Left cardiac atrium (tissue), 4 donors: ENCODE data around the gene CCDC88B. TPM values are rescaled to one million over a fixed set of nuclear protein-coding genes. Genes with fewer than 3 reads are reported as not detected.

Experiments used
- ATAC-seq, 2 donors: fragments of 200-7000 bp; cut with Tn5 transposase; one replicate each; pipeline ENCODE4 v1.9.1; 2020; ENCODE audit warnings: mild to moderate bottlenecking in 2 of 2, moderate library complexity in 2 of 2
- DNase-seq: peaks from one replicate; pipeline ENCODE4 v3.0.0-alpha.2; 2020
- intact Hi-C, 2 donors: fragments of 100-400 bp; cut with DNase I; formaldehyde crosslinking; loops; one replicate each; pipeline versions ENCODE4 v1.14.1 to v1.15.1; 2022 to 2023
- microRNA-seq, 2 donors: library from miRNA; unstranded; fragments of <30 nt; microRNA quantifications; one replicate each; pipeline ENCODE4 v1.2.0, GENCODE V29; 2020
- total RNA-seq, 2 donors: library from RNA; stranded (reverse); fragmentation: NEBNext Ultra II Directional; extraction: Animal tissue kit (Norgen Biotek cat#: 25700); gene quantifications; one replicate each; pipeline ENCODE4 v1.2.1, GENCODE V29; 2021
- donor health status: DM: no; HTN: yes; CAD: no.
- donor health status: DM: no; HTN: yes; CAD: no; lungs with severe emphysema.
- donor health status: DM: yes; HTN: yes; CAD: no.
- donor health status: Dilated cardiomyopathy.

The CCDC88B gene
- total RNA-seq, 2 donors from 2014 or later, result 9.2 to 10.6 TPM

DNA sequence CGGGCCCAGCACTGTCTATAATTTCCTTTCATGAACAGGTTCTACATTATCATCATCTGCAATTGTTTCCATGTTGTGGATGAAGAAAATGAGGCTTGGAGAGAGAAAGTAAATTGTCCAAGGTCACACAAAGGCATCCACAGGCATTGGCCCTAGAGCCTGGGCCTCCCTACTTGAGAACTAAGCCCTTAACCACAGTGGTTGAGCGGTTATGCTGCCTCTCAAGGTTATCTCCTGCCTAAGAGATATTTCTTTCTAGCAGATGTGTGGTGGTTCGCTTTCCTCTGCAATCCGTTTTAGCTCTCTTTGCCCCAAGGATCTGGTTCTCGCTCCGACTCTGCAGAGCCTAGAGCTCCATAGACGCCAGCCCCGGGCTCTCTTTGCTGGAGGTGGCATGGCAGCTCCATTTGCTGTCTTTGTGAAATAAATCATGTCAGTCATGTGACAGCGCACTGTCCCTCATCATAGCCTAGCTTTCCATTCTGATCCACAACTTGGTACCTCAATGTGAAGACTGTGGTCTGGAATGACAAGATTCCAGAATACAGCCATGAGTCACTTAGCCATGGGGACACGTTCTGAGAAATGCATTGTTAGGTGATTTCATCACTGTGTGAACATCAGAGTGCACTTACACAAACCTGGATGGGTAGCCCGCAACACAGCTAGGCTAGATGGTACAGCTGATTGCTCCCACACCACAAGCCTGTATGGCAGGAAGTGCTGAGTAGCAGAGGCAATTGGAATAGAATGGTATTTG lies 46.1 kb downstream of the CCDC88B start:
- no peak for DNase-seq
- no peak for ATAC-seq
- intact Hi-C loops, result no loop called here

DNA sequence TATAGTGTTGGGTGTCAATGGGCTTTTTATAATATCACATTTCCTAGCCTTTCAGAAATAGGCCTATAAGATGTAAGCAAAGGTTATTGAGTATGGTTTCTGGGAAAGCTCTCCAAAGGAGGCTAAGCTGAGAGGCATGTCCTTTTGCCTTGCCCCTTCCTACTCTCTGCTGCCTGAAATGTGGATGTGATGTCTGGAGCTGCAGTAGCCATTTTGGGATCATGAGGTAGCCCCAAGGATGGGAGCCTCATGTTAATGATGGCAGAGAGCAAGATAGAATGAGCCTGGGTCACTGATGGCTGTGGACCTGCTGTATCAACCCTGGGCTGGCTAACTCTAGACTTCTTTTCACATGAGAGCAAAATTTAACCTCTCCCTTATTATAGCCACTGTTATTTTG lies 47.9 kb downstream of the CCDC88B start:
- ATAC-seq, result no peak
- intact Hi-C loops, result no loop called here
- DNase-seq, result no peak

- ATAC-seq, result no peak
- no peak for DNase-seq
- intact Hi-C loops, result no loop called here
Measured at GRCh38 chr11:64388894-64389293, 48.9 kb downstream of the CCDC88B start.

- ATAC-seq, result no peak
- intact Hi-C loops, result no loop called here
- no peak for DNase-seq
Measured at GRCh38 chr11:64389851-64390250, 49.8 kb downstream of the CCDC88B start.

DNA sequence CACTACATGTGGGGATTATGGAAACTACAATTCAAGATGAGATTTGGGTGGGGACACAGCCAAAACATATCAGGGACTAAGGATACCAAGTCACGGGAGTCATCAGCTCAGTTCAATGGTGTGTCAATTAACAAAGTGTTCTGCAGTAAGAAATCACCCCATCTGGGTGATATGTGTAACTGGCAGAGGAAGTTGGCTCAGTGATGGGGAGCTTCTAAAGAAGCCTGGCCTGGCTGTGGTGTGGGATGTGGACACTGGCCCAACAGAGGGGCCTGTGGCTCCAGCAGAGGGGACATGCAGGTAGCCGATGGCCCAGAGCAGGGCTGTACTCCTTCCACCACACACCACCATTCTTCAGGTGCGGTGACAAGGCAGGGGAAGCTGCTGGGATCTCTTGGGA lies 50.6 kb downstream of the CCDC88B start:
- intact Hi-C loops, result no loop called here
- no peak for ATAC-seq

DNA sequence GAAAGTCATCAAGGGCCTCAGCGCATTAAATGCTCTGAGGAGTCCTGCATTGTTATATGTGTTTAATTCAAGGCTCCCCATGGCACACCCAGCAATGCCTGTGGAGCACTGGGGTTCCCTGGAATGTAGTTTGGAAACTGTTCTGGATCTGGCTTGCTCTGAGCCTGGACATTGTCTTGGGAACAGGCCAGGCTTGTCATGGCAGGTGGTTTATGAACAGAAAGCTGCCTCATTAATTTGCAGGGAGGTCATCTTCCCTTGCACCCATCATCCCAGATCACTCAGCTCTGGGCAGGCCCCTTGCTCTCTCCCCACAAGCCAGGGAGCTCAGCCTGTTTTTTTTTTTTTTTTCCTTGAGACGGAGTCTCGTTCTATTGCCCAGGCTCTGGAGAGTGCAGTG lies 51.8 kb downstream of the CCDC88B start:
- ATAC-seq, result peak in 1 of 2 donors; percentile 12
- intact Hi-C loops, result no loop called here
- DNase-seq, result no peak

More for the DNA sequence above, 50.6 kb downstream of the CCDC88B start:
- DNase-seq, result no peak

DNA sequence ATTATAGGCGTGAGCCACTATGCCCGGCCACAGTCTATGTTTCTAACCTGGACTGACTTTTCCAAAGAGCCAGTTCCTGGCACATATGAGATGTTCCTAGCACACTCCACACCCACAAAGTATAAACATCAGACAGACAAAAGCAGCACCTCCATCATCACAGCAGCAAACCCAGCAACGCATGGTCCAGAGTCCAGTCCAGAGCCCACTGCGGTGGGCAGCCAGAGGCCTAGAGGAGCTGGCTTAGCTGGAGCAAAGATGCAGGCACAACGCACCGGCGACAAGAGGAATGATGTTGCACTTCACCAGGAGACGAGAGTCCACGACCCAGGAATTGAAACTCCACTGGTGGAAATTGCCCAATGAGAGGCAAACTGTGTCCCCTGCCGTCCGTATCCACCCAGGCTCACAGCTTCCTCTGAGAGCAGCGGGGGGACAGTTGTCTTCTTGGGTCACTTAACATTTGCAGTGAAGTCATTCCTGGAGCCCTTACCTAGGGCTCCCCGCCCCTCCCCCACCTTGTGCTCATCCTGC lies 55.6 kb downstream of the CCDC88B start:
- intact Hi-C loops, result no loop called here
- DNase-seq (no peak), ATAC-seq (peak in 1 of 2 donors; percentile 29)

- no peak for DNase-seq
- intact Hi-C loops, result no loop called here
- peak in 1 of 2 donors; percentile 40 for ATAC-seq
Measured at GRCh38 chr11:64396079-64396591, 56.1 kb downstream of the CCDC88B start.

- peak; percentile 53 for DNase-seq
- intact Hi-C loops, result no loop called here
- ATAC-seq, result peak; percentile 62 to 78
Measured at GRCh38 chr11:64400102-64400501, 60.1 kb downstream of the CCDC88B start.

- intact Hi-C loops, result no loop called here
- ATAC-seq (no peak), DNase-seq (no peak)
Measured at GRCh38 chr11:64400667-64401066, 60.7 kb downstream of the CCDC88B start.

DNA sequence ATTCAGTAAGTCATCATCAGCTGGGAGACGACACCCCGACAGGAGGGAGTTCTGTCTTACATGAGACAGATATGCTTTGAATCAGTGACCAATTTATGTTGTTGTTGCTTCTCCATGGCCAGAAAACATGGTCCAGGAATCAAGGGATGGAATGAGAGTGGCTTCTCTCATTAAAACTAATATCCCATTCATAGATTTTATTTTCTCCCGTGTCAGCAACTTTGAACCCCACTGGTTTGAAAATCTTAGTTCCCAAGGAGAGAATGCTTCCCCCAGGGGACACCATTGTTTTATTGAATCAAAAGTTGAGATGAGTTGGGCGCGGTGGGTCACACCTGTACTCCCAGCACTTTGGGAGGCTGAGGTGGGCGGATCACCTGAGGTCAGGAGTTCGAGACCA lies 61.8 kb downstream of the CCDC88B start:
- ATAC-seq, result no peak
- DNase-seq, result no peak
- intact Hi-C loops, result no loop called here

DNA sequence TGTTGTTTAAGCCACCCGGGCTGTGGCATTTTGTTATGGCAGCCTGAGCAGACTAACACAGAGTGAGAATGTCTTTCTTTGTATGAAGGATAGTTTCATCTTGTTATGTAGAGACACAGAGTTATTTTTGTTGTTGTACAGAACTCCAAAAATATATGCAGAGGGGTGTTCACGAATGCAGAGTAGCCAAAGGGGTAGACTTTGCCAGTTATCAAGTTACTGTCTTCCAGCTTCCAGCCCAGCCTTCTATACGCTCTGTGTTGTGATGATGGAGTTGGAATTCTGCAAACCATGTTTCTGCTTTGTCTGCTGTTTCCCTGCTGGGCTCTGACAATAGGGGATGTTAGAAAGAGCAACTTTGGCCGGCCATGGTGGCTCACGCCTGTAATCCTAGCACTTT lies 63.1 kb downstream of the CCDC88B start:
- intact Hi-C loops, result no loop called here
- no peak for ATAC-seq
- DNase-seq, result no peak

DNA sequence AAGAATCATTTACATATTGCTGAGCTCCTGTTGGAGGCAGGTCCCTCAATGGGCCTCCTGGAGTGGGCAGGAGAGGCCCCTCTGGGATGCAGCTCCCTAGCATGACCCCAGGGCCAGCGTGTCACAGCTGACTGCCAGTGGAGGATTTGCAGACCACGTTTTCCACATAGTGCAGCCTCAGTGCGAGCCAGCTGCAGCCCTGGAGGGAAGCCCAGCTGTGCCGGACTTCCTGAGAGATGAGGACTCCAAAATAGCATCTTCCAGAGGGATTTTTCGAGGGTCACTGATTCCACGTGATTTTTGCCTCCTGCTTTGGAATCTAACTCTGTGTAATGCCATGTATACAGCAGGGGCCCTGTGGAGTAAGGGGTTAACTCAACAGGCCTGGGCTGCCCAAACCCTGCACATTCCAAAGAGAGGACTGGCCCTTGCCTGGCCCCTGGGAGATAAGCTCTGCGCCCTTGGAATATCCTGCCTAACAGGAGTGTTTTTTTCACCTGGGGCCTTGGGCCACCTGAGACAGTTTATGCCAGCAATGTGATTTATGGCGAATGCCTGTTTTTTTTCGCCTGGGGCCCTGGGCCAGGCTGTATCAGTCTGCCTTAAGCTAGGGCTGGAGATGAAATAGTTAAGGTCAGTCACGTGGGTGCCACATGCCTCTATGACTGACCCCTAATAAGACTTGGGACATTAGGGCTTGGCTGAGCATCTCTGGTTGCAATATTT lies 66.4 kb downstream of the CCDC88B start:
- DNase-seq, result peak; percentile 51
- peak; percentile 72 to 91 for ATAC-seq
- intact Hi-C loops, result no loop called here

Small RNA genes lying within 50 kb of the gene (microRNA-seq; reads per million reads assigned to microRNA genes)
- gene MIR1237 (0.20 to 1.1 reads per million in 2 donors), gene MIR7155 (0.60 to 1.1 reads per million in 2 donors)

Other genes starting within 250 kb of the CCDC88B start
- 10 to 100 TPM; 37.9 to 48.0 TPM for gene MACROD1, start 174.1 kb upstream of the CCDC88B start, total RNA-seq
- 100 to 1,000 TPM; 102 to 125 TPM for gene STIP1, start 154.0 kb upstream of the CCDC88B start, total RNA-seq
- gene FERMT3, start 133.5 kb upstream of the CCDC88B start, total RNA-seq, result 10 to 100 TPM; 23.8 to 25.8 TPM
- gene TRPT1, start 114.0 kb upstream of the CCDC88B start, total RNA-seq, result 10 to 100 TPM; 59.6 to 61.2 TPM
- 10 to 100 TPM; 58.8 to 82.0 TPM for gene NUDT22, start 113.9 kb upstream of the CCDC88B start, total RNA-seq
- gene DNAJC4, start 109.7 kb upstream of the CCDC88B start, total RNA-seq, result 10 to 100 TPM; 49.2 to 49.3 TPM
- gene VEGFB, start 105.6 kb upstream of the CCDC88B start, total RNA-seq, result 100 to 1,000 TPM; 276 to 310 TPM
- 10 to 100 TPM; 63.9 to 66.9 TPM for gene FKBP2, start 99.1 kb upstream of the CCDC88B start, total RNA-seq
- gene PPP1R14B, start 93.3 kb upstream of the CCDC88B start, total RNA-seq, result 100 to 1,000 TPM; 122 to 135 TPM
- 10 to 100 TPM; 13.6 to 14.4 TPM for gene PLCB3, start 88.7 kb upstream of the CCDC88B start, total RNA-seq
- 10 to 100 TPM; 68.9 to 96.3 TPM for gene BAD, start 55.5 kb upstream of the CCDC88B start, total RNA-seq
- gene GPR137, start 54.4 kb upstream of the CCDC88B start, total RNA-seq, result 10 to 100 TPM; 31.6 to 32.6 TPM
- under 1 TPM in 1 of 2 donors, not detected in 1; 0.13 TPM for gene KCNK4, start 48.9 kb upstream of the CCDC88B start, total RNA-seq
- under 1 TPM in 1 of 2 donors, not detected in 1; 0.32 TPM for gene CATSPERZ, start 39.8 kb upstream of the CCDC88B start, total RNA-seq
- 100 to 1,000 TPM; 147 to 150 TPM for gene ESRRA, start 34.7 kb upstream of the CCDC88B start, total RNA-seq
- 100 to 1,000 TPM in 1 of 2 donors, 10 to 100 TPM in 1; 94.1 to 101 TPM for gene TRMT112, start 22.6 kb upstream of the CCDC88B start, total RNA-seq
- 100 to 1,000 TPM; 264 to 298 TPM for gene PRDX5, start 22.1 kb upstream of the CCDC88B start, total RNA-seq
- gene RPS6KA4, start 19.0 kb downstream of the CCDC88B start, total RNA-seq, result 10 to 100 TPM; 18.1 to 20.1 TPM
- not detected for gene SLC22A11, start 215.7 kb downstream of the CCDC88B start, total RNA-seq